ENCODE results near the gene CPA3. TPM values are rescaled to one million over a fixed set of nuclear protein-coding genes. Genes with fewer than 3 reads are reported as not detected.

The CPA3 gene
- total RNA-seq, 1 donor: 1.2 TPM

- Histone ChIP-seq H3K4me3 (ENCODE audit: low read length) (no peak overlapping the region), H3K4me1 (ENCODE audit: insufficient read depth, low read length) (no peaks in the 10 kb centered on the region), H3K9me3 (ENCODE audit: low read depth, low read length) (no peaks in the 10 kb centered on the region), H3K27me3 (ENCODE audit: insufficient read depth, low read length) (no peaks in the 10 kb centered on the region)
Measured at GRCh38 chr3:148847351-148847750, 17.7 kb upstream of the CPA3 start.

- H3K27me3 ChIP-seq (ENCODE audit: insufficient read depth, low read length): no peaks in the 10 kb centered on the region
Measured at GRCh38 chr3:148848410-148848809, 16.7 kb upstream of the CPA3 start.

GRCh38 chr3:148852271-148852992, 12.7 kb upstream of the CPA3 start:
- no peaks in the 10 kb centered on the region for H3K4me1 ChIP-seq (ENCODE audit: insufficient read depth, low read length)
- no peaks in the 10 kb centered on the region for H3K9me3 ChIP-seq (ENCODE audit: low read depth, low read length)
- H3K27me3 ChIP-seq (ENCODE audit: insufficient read depth, low read length): no peaks in the 10 kb centered on the region
- no peak overlapping the region for H3K4me3 ChIP-seq (ENCODE audit: low read length)

More at GRCh38 chr3:148848410-148848809, 16.7 kb upstream of the CPA3 start:
- Histone ChIP-seq H3K9me3 (ENCODE audit: low read depth, low read length) (no peaks in the 10 kb centered on the region), H3K4me3 (ENCODE audit: low read length) (no peak overlapping the region), H3K4me1 (ENCODE audit: insufficient read depth, low read length) (no peaks in the 10 kb centered on the region)

DNA sequence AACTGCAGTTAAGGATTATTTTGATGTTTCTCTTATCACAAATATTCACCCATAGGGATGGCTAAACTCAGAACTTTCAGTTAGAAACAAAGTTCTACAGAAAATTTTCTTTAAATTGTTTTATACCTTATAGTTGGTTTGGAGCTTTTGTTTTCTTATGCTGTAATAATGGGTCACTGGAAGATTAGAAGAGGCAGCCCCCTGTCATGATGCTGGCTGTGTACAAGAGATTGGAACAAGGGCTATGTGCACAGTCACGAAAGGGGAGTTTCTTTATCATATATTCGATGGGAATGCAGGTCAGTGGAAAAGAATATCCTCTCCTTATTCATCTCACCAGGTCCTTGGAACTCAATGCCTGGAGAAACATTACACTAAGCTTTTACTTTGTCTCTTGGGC, 12.0 kb upstream of the CPA3 start:
- Histone ChIP-seq H3K9me3 (ENCODE audit: low read depth, low read length) (no peaks in the 10 kb centered on the region), H3K27me3 (ENCODE audit: insufficient read depth, low read length) (no peaks in the 10 kb centered on the region), H3K4me1 (ENCODE audit: insufficient read depth, low read length) (no peaks in the 10 kb centered on the region), H3K4me3 (ENCODE audit: low read length) (no peak overlapping the region)

- no peaks in the 10 kb centered on the region for H3K27me3 ChIP-seq (ENCODE audit: insufficient read depth, low read length)
- no peaks in the 10 kb centered on the region for H3K9me3 ChIP-seq (ENCODE audit: low read depth, low read length)
- no peaks in the 10 kb centered on the region for H3K4me1 ChIP-seq (ENCODE audit: insufficient read depth, low read length)
- no peak overlapping the region for H3K4me3 ChIP-seq (ENCODE audit: low read length)
Measured at GRCh38 chr3:148854061-148854460, 11.0 kb upstream of the CPA3 start.

DNA sequence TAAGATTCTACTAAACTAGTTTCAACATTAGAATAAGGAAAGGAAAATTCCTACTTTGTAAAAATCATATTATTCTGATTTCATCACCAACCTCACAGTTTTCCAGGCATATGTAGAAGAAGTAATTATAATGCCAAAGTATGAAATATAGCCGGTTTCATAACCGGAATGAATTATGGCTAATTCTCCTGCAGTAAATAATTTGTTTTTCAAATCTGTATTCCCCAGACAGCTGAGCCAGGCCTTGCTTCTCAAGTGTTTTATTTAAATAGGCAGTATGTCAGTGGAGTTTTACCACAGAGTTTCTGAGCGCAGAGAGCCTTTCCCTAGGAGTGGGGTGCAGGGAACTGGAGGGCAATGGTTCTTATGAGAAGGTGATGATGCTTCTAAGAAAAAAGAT, 8.7 kb upstream of the CPA3 start:
- Histone ChIP-seq H3K9me3 (ENCODE audit: low read depth, low read length) (no peaks in the 10 kb centered on the region), H3K4me3 (ENCODE audit: low read length) (no peak overlapping the region), H3K4me1 (ENCODE audit: insufficient read depth, low read length) (no peaks in the 10 kb centered on the region), H3K27me3 (ENCODE audit: insufficient read depth, low read length) (no peaks in the 10 kb centered on the region)

GRCh38 chr3:148857316-148857715, 7.8 kb upstream of the CPA3 start:
- Histone ChIP-seq H3K9me3 (ENCODE audit: low read depth, low read length) (no peaks in the 10 kb centered on the region), H3K27me3 (ENCODE audit: insufficient read depth, low read length) (no peaks in the 10 kb centered on the region), H3K4me1 (ENCODE audit: insufficient read depth, low read length) (no peaks in the 10 kb centered on the region), H3K4me3 (ENCODE audit: low read length) (no peak overlapping the region)

- Histone ChIP-seq H3K4me1 (ENCODE audit: insufficient read depth, low read length) (no peaks in the 10 kb centered on the region), H3K27me3 (ENCODE audit: insufficient read depth, low read length) (no peaks in the 10 kb centered on the region), H3K9me3 (ENCODE audit: low read depth, low read length) (no peaks in the 10 kb centered on the region), H3K4me3 (ENCODE audit: low read length) (no peak overlapping the region)
Measured at GRCh38 chr3:148861277-148861869, 3.7 kb upstream of the CPA3 start.

GRCh38 chr3:148863297-148863696, 1.8 kb upstream of the CPA3 start:
- H3K4me1 ChIP-seq (ENCODE audit: insufficient read depth, low read length): no peaks in the 10 kb centered on the region

GRCh38 chr3:148863814-148864213, 1.3 kb upstream of the CPA3 start:
- Histone ChIP-seq H3K4me1 (ENCODE audit: insufficient read depth, low read length) (no peaks in the 10 kb centered on the region), H3K27me3 (ENCODE audit: insufficient read depth, low read length) (no peaks in the 10 kb centered on the region), H3K4me3 (ENCODE audit: low read length) (no peak overlapping the region), H3K9me3 (ENCODE audit: low read depth, low read length) (no peaks in the 10 kb centered on the region)

More at GRCh38 chr3:148863297-148863696, 1.8 kb upstream of the CPA3 start:
- no peaks in the 10 kb centered on the region for H3K27me3 ChIP-seq (ENCODE audit: insufficient read depth, low read length)
- no peaks in the 10 kb centered on the region for H3K9me3 ChIP-seq (ENCODE audit: low read depth, low read length)
- H3K4me3 ChIP-seq (ENCODE audit: low read length): no peak overlapping the region

DNA sequence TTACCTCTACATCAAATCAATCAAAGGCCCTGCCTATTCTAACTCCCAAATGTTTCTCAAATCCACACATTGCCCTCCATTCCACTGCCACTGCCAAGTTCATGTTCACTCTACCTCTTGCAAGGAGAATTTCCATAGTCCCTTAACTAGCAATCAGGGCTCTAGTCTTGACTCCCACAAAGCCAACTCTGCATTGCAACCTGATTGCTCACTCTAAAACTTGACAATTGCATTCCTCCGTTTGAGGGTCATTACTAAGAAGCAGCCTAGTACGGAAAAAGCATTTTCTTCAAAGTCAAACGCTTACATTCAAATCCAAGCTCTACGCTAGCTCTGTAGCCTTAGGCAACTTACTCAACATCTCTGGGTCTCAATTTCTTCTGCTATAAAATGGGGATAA, 1.2 kb downstream of the CPA3 start:
- Histone ChIP-seq H3K4me3 (ENCODE audit: low read length) (no peak overlapping the region), H3K4me1 (ENCODE audit: insufficient read depth, low read length) (no peaks in the 10 kb centered on the region), H3K27me3 (ENCODE audit: insufficient read depth, low read length) (no peaks in the 10 kb centered on the region)

GRCh38 chr3:148873270-148873927, 8.3 kb downstream of the CPA3 start:
- Histone ChIP-seq H3K4me3 (ENCODE audit: low read length) (no peak overlapping the region), H3K27me3 (ENCODE audit: insufficient read depth, low read length) (no peaks in the 10 kb centered on the region), H3K4me1 (ENCODE audit: insufficient read depth, low read length) (no peaks in the 10 kb centered on the region), H3K9me3 (ENCODE audit: low read depth, low read length) (no peaks in the 10 kb centered on the region)

More for the DNA sequence above, 1.2 kb downstream of the CPA3 start:
- H3K9me3 ChIP-seq (ENCODE audit: low read depth, low read length): no peaks in the 10 kb centered on the region

DNA sequence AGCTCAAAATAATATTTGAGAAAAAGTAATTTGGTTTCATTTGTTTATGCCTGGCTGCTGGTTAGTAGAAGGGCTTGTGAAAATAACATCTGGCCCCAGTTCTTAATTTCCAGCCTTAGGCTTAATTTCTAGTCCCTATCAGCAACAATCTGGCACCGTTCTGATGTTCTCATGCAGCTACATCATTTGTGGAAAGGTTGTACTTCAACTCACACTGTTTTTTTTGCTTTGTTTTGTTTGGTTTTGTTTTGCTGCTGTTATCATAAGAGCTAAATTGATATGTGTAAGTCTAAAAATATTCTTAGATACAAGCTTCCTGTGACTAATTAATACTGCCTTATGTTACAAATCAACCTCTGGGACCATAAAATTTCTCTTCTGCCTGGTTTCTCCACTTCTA, 8.9 kb downstream of the CPA3 start:
- Histone ChIP-seq H3K27me3 (ENCODE audit: insufficient read depth, low read length) (no peaks in the 10 kb centered on the region), H3K9me3 (ENCODE audit: low read depth, low read length) (no peaks in the 10 kb centered on the region), H3K4me1 (ENCODE audit: insufficient read depth, low read length) (no peaks in the 10 kb centered on the region), H3K4me3 (ENCODE audit: low read length) (no peak overlapping the region)

GRCh38 chr3:148878095-148878494, 13.0 kb downstream of the CPA3 start:
- no peaks in the 10 kb centered on the region for H3K4me1 ChIP-seq (ENCODE audit: insufficient read depth, low read length)
- H3K27me3 ChIP-seq (ENCODE audit: insufficient read depth, low read length): no peaks in the 10 kb centered on the region
- no peak overlapping the region for H3K4me3 ChIP-seq (ENCODE audit: low read length)
- no peaks in the 10 kb centered on the region for H3K9me3 ChIP-seq (ENCODE audit: low read depth, low read length)

GRCh38 chr3:148879256-148879655, 14.2 kb downstream of the CPA3 start:
- Histone ChIP-seq H3K4me3 (ENCODE audit: low read length) (no peak overlapping the region), H3K27me3 (ENCODE audit: insufficient read depth, low read length) (no peaks in the 10 kb centered on the region), H3K9me3 (ENCODE audit: low read depth, low read length) (no peaks in the 10 kb centered on the region), H3K4me1 (ENCODE audit: insufficient read depth, low read length) (no peaks in the 10 kb centered on the region)
